ENCODE results near the gene AKR1C3. TPM values are rescaled to one million over a fixed set of nuclear protein-coding genes. Genes with fewer than 3 reads are reported as not detected.

The AKR1C3 gene
- 10 to 100 TPM; 11.6 TPM for total RNA-seq

DNA sequence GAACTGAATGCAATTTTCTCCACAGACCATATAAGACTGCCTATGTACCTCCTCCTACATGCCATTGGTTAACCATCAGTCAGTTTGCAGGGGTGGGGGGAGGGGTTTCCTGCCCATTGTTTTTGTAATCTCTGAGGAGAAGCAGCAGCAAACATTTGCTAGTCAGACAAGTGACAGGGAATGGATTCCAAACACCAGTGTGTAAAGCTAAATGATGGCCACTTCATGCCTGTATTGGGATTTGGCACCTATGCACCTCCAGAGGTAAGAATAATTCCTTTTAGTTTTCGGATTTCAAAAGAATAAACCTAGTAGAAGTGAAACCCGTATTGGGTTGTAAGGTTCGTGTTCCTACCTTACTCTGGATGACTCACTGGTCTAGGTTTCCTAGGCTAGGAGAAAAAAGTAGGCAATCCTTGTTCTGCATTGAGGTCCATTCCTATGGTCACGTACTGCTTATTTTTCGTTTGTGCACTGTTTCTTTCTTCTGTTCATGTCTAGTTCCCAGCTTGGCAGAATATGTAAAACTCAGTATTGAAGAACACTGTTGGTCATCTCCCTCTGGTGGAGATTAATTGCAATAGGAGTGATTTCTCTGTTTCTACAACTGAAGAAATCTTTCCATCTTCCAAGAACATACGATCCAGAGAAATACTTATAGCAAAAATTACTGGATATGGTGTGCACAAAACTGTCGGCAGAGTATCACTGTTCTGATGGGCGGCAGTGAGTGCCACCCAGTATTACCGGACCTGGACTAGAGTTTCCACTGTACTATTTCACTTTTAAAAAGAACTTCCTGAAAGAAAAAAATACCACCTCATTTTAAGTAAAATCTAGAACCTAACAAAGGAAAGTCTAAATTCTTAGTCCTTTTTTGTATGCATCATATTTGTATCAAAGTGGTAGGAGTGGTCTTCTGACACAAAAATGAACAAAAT, at the start of gene AKR1C3:
Gene AKR1C3, plus strand, starts transcription at position 150 of the 941 bp plus-strand sequence. Its CDS starts 31 bp downstream, at position 181.

Other genes starting within 250 kb of the AKR1C3 start
- gene AKR1C1, start 131.0 kb upstream of the AKR1C3 start, total RNA-seq = under 1 TPM; 0.63 to 0.91 TPM
- gene AKR1C2, start 90.6 kb upstream of the AKR1C3 start, total RNA-seq = not detected
- under 1 TPM; 0.53 to 0.91 TPM for gene AKR1C8, start 90.7 kb downstream of the AKR1C3 start, total RNA-seq
- gene AKR1C4, start 102.4 kb downstream of the AKR1C3 start, total RNA-seq = not detected